Stimulated activated CD4-positive, alpha-beta T cell treated with anti-CD3 and anti-CD28 coated beads, Interleukin-15, amount 100 ng/mL, for 48 hours (primary cell): ENCODE data around the gene SCGB2B2.
"Not testable (repeated sequence)": the region's sequence is repeated elsewhere in the genome, so short reads cannot be mapped to it uniquely, and the experiment has no call there.

Experiments used
- DNase-seq, 2 donors: peaks; one replicate each; pipeline ENCODE4 v3.0.0-alpha.2; 2020; ENCODE audit warnings: low read depth in 2 of 2

SCGB2B2 gene

DNA sequence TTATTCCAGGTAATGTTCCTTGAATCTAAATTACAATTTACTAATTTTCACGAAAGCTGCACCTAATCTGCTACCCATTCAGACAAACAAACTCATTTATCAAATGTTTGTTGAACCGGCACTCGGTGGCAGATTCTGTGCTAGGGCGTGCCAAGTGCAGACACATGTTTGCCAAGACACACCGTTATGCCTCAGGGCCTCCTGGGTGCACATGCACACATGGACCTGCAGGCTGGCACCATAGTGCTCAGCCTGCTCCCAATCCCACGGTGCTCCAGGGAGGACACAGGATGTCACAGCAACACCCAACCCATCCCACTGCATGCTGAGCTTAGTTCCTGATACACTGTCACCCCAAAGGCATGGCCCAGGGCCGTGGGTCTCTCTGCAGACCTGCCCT lies 7.7 kb downstream of the SCGB2B2 start:
- DNase-seq, result no peak

DNA sequence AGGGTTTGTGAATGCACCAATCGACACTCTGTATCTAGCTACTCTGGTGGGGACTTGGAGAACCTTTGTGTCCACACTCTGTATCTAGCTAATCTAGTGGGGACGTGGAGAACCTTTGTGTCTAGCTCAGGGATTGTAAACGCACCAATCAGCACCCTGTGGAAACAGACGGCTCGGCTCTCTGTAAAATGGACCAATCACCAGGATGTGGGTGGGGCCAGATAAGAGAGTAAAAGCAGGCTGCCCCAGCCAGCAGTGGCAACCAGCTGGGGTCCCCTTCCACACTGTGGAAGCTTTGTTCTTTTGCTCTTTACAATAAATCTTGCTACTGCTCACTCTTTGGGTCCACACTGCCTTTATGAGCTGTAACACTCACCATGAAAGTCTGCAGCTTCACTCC lies 8.3 kb downstream of the SCGB2B2 start:
- not testable (repeated sequence) for DNase-seq

DNA sequence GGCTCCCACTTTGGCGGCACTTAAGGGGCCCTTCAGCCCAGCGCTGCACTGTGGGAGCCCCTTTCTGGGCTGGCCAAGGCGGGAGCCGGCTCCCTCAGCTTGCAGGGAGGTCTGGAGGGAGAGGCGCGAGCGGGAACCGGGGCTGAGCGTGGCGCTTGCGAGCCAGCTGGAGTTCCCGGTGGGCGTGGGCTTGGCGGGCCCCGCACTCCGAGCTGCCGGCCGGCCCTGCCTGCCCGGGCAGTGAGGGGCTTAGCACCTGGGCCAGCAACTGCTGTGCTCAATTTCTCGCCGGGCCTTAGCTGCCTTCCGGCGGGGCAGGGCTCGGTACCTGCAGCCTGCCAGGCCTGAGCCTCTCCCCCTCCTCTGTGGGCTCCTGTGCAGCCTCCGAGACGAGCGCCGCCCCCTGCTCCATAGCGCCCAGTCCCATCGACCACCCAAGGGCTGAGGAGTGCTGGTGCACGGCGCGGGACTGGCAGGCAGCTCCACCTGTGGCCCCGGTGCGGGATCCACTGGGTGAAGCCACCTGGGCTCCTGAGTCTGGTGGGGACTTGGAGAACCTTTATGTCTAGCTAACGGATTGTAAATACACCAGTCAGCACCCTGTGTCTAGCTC lies 8.8 kb downstream of the SCGB2B2 start:
- not testable (repeated sequence) for DNase-seq

DNA sequence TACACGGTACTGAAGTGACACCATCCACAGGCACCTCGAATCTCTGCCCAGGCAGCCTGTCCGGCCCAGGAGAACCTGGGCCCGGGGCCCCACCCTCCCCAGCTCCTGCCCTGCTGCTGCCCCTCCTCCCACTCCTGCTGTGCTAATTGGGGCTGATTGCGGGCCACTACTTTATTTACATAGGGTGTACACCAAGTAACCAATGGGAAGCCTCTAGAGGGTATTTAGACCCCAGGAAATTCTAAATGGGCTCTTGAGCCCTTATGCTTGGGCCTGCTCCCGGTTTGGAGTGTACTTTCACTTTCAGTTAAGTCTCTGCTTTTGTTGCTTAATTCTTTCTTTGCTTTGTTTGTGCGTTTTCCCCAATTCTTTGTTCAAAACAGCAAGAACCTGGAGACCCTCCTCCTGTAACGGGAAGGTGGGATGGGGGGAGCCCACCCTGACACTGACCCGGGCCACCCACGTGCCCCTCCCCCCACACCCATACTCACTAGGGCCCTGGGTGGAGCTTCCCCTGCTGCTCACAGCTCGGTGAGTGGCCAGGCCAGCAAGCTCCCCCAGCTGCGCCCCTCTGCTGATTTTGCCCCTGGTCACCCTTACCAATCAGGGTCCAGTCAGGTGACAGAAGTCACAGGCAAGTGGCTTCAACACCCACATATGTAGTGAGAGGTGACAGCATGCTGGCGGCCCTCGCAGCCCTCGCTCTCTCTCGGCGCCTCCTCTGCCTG lies 9.4 kb downstream of the SCGB2B2 start:
- DNase-seq, result no peak

GRCh38 chr19:34666958-34667265 lies 10.0 kb downstream of the SCGB2B2 start:
- no peak for DNase-seq

- DNase-seq, result no peak
These were observed 10.6 kb downstream of the SCGB2B2 start for GRCh38 chr19:34666200-34666957.

DNA sequence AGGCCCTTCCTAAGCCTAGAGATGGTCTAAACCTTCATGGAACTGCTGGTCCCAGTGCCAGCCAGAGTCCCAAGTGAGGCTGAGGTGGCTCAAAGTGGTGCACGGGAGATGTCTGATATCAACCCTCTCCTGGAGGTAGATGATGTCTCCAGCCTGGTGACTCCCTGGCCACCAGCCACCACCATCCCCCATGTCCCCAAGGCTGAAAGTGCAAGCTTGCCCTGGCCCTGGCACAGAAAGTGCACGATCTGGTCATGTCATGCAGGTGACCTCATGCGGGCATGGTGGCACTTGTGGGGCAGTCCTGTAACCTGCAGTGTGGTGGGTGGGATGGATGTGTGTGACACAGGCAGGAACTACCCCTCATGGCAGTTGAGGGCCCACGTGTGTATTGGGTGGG lies 11.7 kb downstream of the SCGB2B2 start:
- not testable (repeated sequence) for DNase-seq

DNA sequence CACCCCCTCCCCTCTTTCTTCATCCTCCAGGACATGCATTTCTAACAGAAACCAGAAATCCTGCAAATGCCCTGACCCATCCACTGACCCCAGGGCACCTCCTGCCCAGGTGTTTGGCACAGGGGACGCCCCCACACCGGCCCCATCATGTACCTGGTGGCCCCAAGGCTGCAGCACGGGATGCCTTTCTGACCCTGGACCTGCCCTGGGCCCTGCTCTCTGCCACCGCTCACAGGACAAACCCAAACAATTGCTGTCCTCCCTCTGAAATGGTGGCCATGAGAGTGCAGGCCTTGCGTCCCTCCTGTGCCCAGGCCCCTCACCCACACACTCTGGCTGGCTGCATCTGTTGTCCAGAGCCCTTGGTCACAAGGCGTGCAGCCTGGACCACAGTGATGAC lies 12.1 kb downstream of the SCGB2B2 start:
- DNase-seq, result no peak

DNA sequence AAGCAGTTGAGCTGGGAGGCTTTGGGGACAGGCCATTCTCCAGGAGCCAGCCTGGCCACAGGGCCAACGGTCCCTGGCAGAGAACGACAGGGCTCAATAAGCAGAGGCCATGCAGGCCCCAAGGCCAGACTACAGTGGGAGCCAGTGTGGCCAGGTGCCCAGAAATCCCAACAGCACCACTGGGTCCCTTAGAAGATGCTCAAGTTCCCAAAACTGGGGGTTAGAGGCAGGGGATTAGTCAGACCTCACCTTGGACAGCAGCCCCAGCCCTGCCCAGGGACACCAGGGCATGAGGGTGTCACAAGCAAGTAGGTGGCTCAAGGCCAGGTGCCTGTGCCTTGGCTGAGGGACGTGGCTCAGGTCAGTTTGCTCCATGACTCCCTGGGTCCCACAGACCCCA lies 12.8 kb downstream of the SCGB2B2 start:
- DNase-seq, result no peak

- DNase-seq, result peak; percentile 11 to 21
These were observed 14.0 kb downstream of the SCGB2B2 start for GRCh38 chr19:34662919-34663318.

DNA sequence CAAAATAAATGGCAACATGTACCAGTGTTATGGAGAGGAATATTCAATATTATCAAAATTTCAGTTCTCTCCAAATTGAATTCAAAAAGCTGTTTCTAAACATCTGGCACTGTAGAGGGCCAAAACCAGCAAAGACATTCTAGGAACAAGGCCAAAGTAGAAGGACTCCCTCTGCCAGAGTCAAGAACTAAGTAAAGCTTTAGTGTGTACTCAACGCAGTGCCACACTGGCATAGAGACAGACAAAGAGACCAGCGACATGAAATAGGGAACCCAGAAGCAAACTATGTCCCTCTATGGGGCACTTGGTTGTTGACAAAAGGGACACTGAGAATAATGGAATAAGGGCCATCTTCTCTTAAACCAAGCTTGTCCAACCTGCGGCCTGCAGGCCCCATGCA lies 15.6 kb downstream of the SCGB2B2 start:
- DNase-seq, result no peak

DNA sequence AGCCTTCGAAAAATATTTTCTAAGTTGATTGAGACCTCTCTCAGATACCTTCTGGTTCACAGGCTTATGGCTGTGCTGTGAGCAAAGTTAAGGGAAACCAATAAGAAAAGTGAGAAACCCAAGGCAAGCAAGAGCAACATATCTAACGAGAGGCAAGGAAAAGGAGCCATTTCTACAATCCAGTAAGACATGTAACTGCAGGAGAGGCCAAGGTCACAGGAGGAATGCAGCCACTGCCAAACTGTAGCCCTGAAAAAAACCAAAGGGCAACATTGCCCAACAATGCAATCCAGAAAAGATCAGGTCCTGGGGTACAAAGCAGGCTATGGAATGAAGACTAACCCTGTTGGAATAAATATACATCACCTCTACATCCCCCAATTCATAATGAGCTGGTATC lies 21.3 kb downstream of the SCGB2B2 start:
- DNase-seq, result no peak

- DNase-seq, result no peak
These were observed 22.2 kb downstream of the SCGB2B2 start for GRCh38 chr19:34654796-34655195.

DNA sequence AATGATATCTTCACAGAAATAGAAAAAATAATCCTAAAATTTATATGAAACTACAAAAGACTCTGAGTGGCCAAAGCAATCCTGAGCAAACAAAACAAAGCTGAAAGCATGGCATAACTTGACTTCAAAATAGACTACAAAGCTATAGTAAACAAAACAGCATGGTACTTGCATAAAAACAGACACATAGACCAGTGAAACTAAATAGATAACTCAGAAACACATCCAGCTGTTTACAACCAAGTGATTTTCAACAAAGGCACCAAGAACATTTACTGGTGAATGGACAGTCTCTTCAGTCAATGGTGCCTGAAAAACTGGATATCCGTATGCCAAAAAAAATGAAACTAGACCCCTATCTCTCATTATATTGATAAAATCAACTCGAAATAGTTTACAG lies 25.2 kb downstream of the SCGB2B2 start:
- no peak for DNase-seq

- DNase-seq, result no peak
These were observed 26.9 kb downstream of the SCGB2B2 start for GRCh38 chr19:34649886-34650543.

DNA sequence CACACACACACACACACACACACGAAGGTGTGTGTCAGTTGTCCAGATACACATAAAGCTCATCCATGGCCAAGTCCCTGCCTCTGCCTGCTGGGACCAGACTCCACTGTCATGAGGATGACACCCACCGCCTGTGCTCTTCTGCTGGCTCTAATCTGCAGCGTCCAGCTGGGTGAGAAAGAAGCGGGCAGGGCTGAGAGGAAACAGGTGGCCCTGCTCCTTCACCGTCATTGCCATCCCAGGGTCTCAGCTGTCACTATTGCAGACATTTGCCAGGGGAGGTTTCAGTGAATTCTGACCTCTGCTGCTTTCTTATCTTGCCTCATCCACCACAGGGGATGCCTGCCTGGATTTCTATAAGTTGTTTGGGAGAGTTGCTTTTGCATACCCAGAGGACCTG lies 31.4 kb downstream of the SCGB2B2 start:
- DNase-seq, result no peak

DNA sequence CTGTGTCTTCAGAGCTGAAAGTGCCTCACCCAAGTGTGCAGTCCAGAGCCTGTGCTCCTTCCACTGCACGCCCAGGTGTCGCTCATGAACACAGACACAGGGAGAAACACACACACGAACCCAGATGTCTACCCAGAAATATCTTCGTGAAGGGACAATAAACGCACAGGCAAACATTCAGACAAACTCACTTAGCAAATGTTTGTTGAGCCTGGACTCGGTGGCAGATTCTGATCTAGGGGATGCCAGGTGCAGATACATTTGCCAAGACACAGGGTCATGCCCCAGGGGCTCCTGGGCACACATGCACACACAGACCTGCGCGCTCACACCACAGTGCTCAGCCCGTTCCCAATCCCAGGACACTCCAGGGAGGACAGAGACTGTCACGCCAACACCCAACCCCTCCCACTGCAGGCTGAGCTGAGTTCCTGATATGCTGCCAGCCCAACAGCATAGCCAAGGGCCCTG lies 31.9 kb downstream of the SCGB2B2 start:
- no peak for DNase-seq

GRCh38 chr19:34642241-34642640 lies 34.7 kb downstream of the SCGB2B2 start:
- DNase-seq, result no peak

- peak; percentile 36 to 53 for DNase-seq
These were observed 37.4 kb downstream of the SCGB2B2 start for GRCh38 chr19:34639491-34640085.

DNA sequence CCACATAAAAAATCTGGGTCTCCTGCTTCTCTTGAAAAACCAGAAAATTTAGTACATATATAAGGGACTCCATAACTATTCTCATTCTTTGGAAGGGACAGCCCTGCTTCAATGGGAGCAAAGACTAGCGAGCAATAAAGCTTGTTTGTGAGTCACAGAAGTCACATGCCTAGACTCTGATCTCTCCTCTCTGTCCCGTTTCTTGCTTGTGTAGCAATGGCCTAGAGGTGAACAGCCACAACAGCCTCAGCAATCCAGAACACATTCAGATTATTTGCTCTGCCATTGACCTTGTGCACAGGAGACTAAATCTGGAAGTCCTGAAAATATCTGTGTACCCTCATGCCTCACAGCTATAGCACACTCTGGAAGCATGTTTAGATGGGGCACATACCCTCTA lies 43.2 kb downstream of the SCGB2B2 start:
- no peak for DNase-seq
